ENCODE results near the gene SLC5A5. TPM values are rescaled to one million over a fixed set of nuclear protein-coding genes. Genes with fewer than 3 reads are reported as not detected.

SLC5A5 gene
- total and polyA plus RNA-seq, 10 of the 15 experiments (the other 5 are each of a cell fraction or from before 2014, with no cell fraction given) = 0.02 to 0.08 (median 0.05) TPM; not detected in 3

Small RNAs within 50 kb of the gene (small RNA-seq; reads per million reads assigned to genes)
- not detected for gene SNORA68

Other genes with a start within 250 kb of the SLC5A5 start
Only the 7 nearest of the 12 such genes appear.
- 24.3 and 25.2 TPM in 2 replicates for gene FCHO1, start 120.5 kb upstream of the SLC5A5 start, total RNA-seq (2014; rRNA removed)
- gene FCHO1, start 120.5 kb upstream of the SLC5A5 start, total RNA-seq (2014; rRNA removed; fragmentation: Illumina TruSeq; extraction: Trizol) = 12.2 and 12.5 TPM in 2 replicates
- gene FCHO1, start 120.5 kb upstream of the SLC5A5 start, total RNA-seq (2021) = 36.9 and 45.8 TPM in 2 replicates
- 4.3 and 7.2 TPM in 2 replicates for gene FCHO1, start 120.5 kb upstream of the SLC5A5 start, polyA plus RNA-seq (2011; rRNA removed)
- 6.9 and 11.7 TPM in 2 replicates for gene FCHO1, start 120.5 kb upstream of the SLC5A5 start, polyA plus RNA-seq (2014; fragmentation: Illumina TruSeq; extraction: Trizol)
- gene FCHO1, start 120.5 kb upstream of the SLC5A5 start, polyA plus RNA-seq (2014; fragmentation: Nextera tagmentation; extraction: Ambion mirVana) = under 1 TPM; 0.14 to 0.73 TPM
- 19.2 and 22.7 TPM in 2 replicates for gene FCHO1, start 120.5 kb upstream of the SLC5A5 start, polyA plus RNA-seq (2014; rRNA removed)
- 10 to 100 TPM; 24.4 to 28.4 TPM for gene FCHO1, start 120.5 kb upstream of the SLC5A5 start, polyA plus RNA-seq (2016; fragmentation: Nextera tagmentation; extraction: Ambion mirVana)
- 0.22 TPM in 1 of 2 replicates, not detected in the other for gene B3GNT3, start 76.8 kb upstream of the SLC5A5 start, total RNA-seq (2014; rRNA removed)
- not detected in 2 replicates for gene B3GNT3, start 76.8 kb upstream of the SLC5A5 start, total RNA-seq (2014; rRNA removed; fragmentation: Illumina TruSeq; extraction: Trizol)
- 0.08 TPM in 1 of 2 replicates, not detected in the other for gene B3GNT3, start 76.8 kb upstream of the SLC5A5 start, total RNA-seq (2021)
- gene B3GNT3, start 76.8 kb upstream of the SLC5A5 start, polyA plus RNA-seq (2011; rRNA removed) = not detected in 2 replicates
- not detected in 2 replicates for gene B3GNT3, start 76.8 kb upstream of the SLC5A5 start, polyA plus RNA-seq (2014; fragmentation: Illumina TruSeq; extraction: Trizol)
- gene B3GNT3, start 76.8 kb upstream of the SLC5A5 start, polyA plus RNA-seq (2014; fragmentation: Nextera tagmentation; extraction: Ambion mirVana) = not detected
- not detected in 2 replicates for gene B3GNT3, start 76.8 kb upstream of the SLC5A5 start, polyA plus RNA-seq (2014; rRNA removed)
- gene B3GNT3, start 76.8 kb upstream of the SLC5A5 start, polyA plus RNA-seq (2016; fragmentation: Nextera tagmentation; extraction: Ambion mirVana) = not detected
- 0.93 and 1.2 TPM in 2 replicates for gene INSL3, start 50.4 kb upstream of the SLC5A5 start, total RNA-seq (2014; rRNA removed)
- gene INSL3, start 50.4 kb upstream of the SLC5A5 start, total RNA-seq (2014; rRNA removed; fragmentation: Illumina TruSeq; extraction: Trizol) = 0.32 and 0.36 TPM in 2 replicates
- gene INSL3, start 50.4 kb upstream of the SLC5A5 start, total RNA-seq (2021) = 0.93 and 1.7 TPM in 2 replicates
- 0.16 and 0.29 TPM in 2 replicates for gene INSL3, start 50.4 kb upstream of the SLC5A5 start, polyA plus RNA-seq (2011; rRNA removed)
- 0.73 TPM in 1 of 2 replicates, not detected in the other for gene INSL3, start 50.4 kb upstream of the SLC5A5 start, polyA plus RNA-seq (2014; fragmentation: Illumina TruSeq; extraction: Trizol)
- under 1 TPM; 0.37 to 0.66 TPM for gene INSL3, start 50.4 kb upstream of the SLC5A5 start, polyA plus RNA-seq (2014; fragmentation: Nextera tagmentation; extraction: Ambion mirVana)
- 0.27 and 1.1 TPM in 2 replicates for gene INSL3, start 50.4 kb upstream of the SLC5A5 start, polyA plus RNA-seq (2014; rRNA removed)
- 1 to 10 TPM in 1 of 2 experiments, under 1 TPM in 1; 0.78 to 1.9 TPM for gene INSL3, start 50.4 kb upstream of the SLC5A5 start, polyA plus RNA-seq (2016; fragmentation: Nextera tagmentation; extraction: Ambion mirVana)
- gene JAK3, start 24.0 kb upstream of the SLC5A5 start, total RNA-seq (2014; rRNA removed) = 30.7 and 31.8 TPM in 2 replicates
- 11.5 and 11.6 TPM in 2 replicates for gene JAK3, start 24.0 kb upstream of the SLC5A5 start, total RNA-seq (2014; rRNA removed; fragmentation: Illumina TruSeq; extraction: Trizol)
- 64.2 and 67.9 TPM in 2 replicates for gene JAK3, start 24.0 kb upstream of the SLC5A5 start, total RNA-seq (2021)
- 13.1 and 26.9 TPM in 2 replicates for gene JAK3, start 24.0 kb upstream of the SLC5A5 start, polyA plus RNA-seq (2011; rRNA removed)
- gene JAK3, start 24.0 kb upstream of the SLC5A5 start, polyA plus RNA-seq (2014; fragmentation: Illumina TruSeq; extraction: Trizol) = 9.8 and 13.9 TPM in 2 replicates
- gene JAK3, start 24.0 kb upstream of the SLC5A5 start, polyA plus RNA-seq (2014; fragmentation: Nextera tagmentation; extraction: Ambion mirVana) = 10 to 100 TPM in 1 of 2 experiments, 1 to 10 TPM in 1; 7.8 to 37.2 TPM
- 36.8 and 39.1 TPM in 2 replicates for gene JAK3, start 24.0 kb upstream of the SLC5A5 start, polyA plus RNA-seq (2014; rRNA removed)
- 10 to 100 TPM; 34.8 to 35.8 TPM for gene JAK3, start 24.0 kb upstream of the SLC5A5 start, polyA plus RNA-seq (2016; fragmentation: Nextera tagmentation; extraction: Ambion mirVana)
- 3,172 and 3,519 TPM in 2 replicates for gene RPL18A, start 12.0 kb upstream of the SLC5A5 start, total RNA-seq (2014; rRNA removed)
- 1,696 and 1,955 TPM in 2 replicates for gene RPL18A, start 12.0 kb upstream of the SLC5A5 start, total RNA-seq (2014; rRNA removed; fragmentation: Illumina TruSeq; extraction: Trizol)
- gene RPL18A, start 12.0 kb upstream of the SLC5A5 start, total RNA-seq (2021) = 3,774 and 3,973 TPM in 2 replicates
- 583 and 1,181 TPM in 2 replicates for gene RPL18A, start 12.0 kb upstream of the SLC5A5 start, polyA plus RNA-seq (2011; rRNA removed)
- gene RPL18A, start 12.0 kb upstream of the SLC5A5 start, polyA plus RNA-seq (2014; fragmentation: Illumina TruSeq; extraction: Trizol) = 545 and 2,062 TPM in 2 replicates
- 1,000 to 10,000 TPM; 1,658 to 1,675 TPM for gene RPL18A, start 12.0 kb upstream of the SLC5A5 start, polyA plus RNA-seq (2014; fragmentation: Nextera tagmentation; extraction: Ambion mirVana)
- gene RPL18A, start 12.0 kb upstream of the SLC5A5 start, polyA plus RNA-seq (2014; rRNA removed) = 3,622 and 3,810 TPM in 2 replicates
- 1,000 to 10,000 TPM; 2,538 to 2,591 TPM for gene RPL18A, start 12.0 kb upstream of the SLC5A5 start, polyA plus RNA-seq (2016; fragmentation: Nextera tagmentation; extraction: Ambion mirVana)
- 50.9 and 70.5 TPM in 2 replicates for gene CCDC124, start 61.1 kb downstream of the SLC5A5 start, total RNA-seq (2014; rRNA removed)
- 13.3 and 14.4 TPM in 2 replicates for gene CCDC124, start 61.1 kb downstream of the SLC5A5 start, total RNA-seq (2014; rRNA removed; fragmentation: Illumina TruSeq; extraction: Trizol)
- gene CCDC124, start 61.1 kb downstream of the SLC5A5 start, total RNA-seq (2021) = 108 and 116 TPM in 2 replicates
- gene CCDC124, start 61.1 kb downstream of the SLC5A5 start, polyA plus RNA-seq (2011; rRNA removed) = 11.9 and 33.1 TPM in 2 replicates
- 2.0 and 17.7 TPM in 2 replicates for gene CCDC124, start 61.1 kb downstream of the SLC5A5 start, polyA plus RNA-seq (2014; fragmentation: Illumina TruSeq; extraction: Trizol)
- 10 to 100 TPM in 1 of 2 experiments, 1 to 10 TPM in 1; 3.7 to 16.1 TPM for gene CCDC124, start 61.1 kb downstream of the SLC5A5 start, polyA plus RNA-seq (2014; fragmentation: Nextera tagmentation; extraction: Ambion mirVana)
- gene CCDC124, start 61.1 kb downstream of the SLC5A5 start, polyA plus RNA-seq (2014; rRNA removed) = 137 and 153 TPM in 2 replicates
- gene CCDC124, start 61.1 kb downstream of the SLC5A5 start, polyA plus RNA-seq (2016; fragmentation: Nextera tagmentation; extraction: Ambion mirVana) = 100 to 1,000 TPM; 166 to 184 TPM
- 0.40 and 0.60 TPM in 2 replicates for gene KCNN1, start 95.2 kb downstream of the SLC5A5 start, total RNA-seq (2014; rRNA removed)
- gene KCNN1, start 95.2 kb downstream of the SLC5A5 start, total RNA-seq (2014; rRNA removed; fragmentation: Illumina TruSeq; extraction: Trizol) = 0.09 and 0.14 TPM in 2 replicates
- 0.43 and 0.87 TPM in 2 replicates for gene KCNN1, start 95.2 kb downstream of the SLC5A5 start, total RNA-seq (2021)
- 0.45 and 0.95 TPM in 2 replicates for gene KCNN1, start 95.2 kb downstream of the SLC5A5 start, polyA plus RNA-seq (2011; rRNA removed)
- 0.04 and 0.10 TPM in 2 replicates for gene KCNN1, start 95.2 kb downstream of the SLC5A5 start, polyA plus RNA-seq (2014; fragmentation: Illumina TruSeq; extraction: Trizol)
- under 1 TPM in 1 of 2 experiments, not detected in 1; 0.02 TPM for gene KCNN1, start 95.2 kb downstream of the SLC5A5 start, polyA plus RNA-seq (2014; fragmentation: Nextera tagmentation; extraction: Ambion mirVana)
- gene KCNN1, start 95.2 kb downstream of the SLC5A5 start, polyA plus RNA-seq (2014; rRNA removed) = 0.13 and 0.31 TPM in 2 replicates
- under 1 TPM; 0.16 TPM for gene KCNN1, start 95.2 kb downstream of the SLC5A5 start, polyA plus RNA-seq (2016; fragmentation: Nextera tagmentation; extraction: Ambion mirVana)